Measurements from ENCODE around the gene PAPPA. TPM values are rescaled to one million over a fixed set of nuclear protein-coding genes. Genes with fewer than 3 reads are reported as not detected.

The PAPPA gene
- total and polyA plus RNA-seq, 11 donors = 0.23 to 8.5 (median 2.1) TPM

- peaks cover 0 to 9% (median 0%) of the 10 kb centered on the region in 12 donors for H3K4me1 ChIP-seq
- 65 to 85% (median 75%) methylated on average over 2 of the region's 2 CpGs for WGBS, 4 donors
These were observed 84.6 kb downstream of the PAPPA start for GRCh38 chr9:116238225-116238624.

GRCh38 chr9:116238776-116239340 is 85.3 kb downstream of the PAPPA start:
- 45 to 71% (median 59%) methylated on average over 1 of the region's 1 CpG for WGBS, 4 donors

More at GRCh38 chr9:116238225-116238624, 84.6 kb downstream of the PAPPA start:
- Histone ChIP-seq H3K27ac (no peak overlapping the region), H3K27me3 (no peaks in the 10 kb centered on the region), H3K9me3 (no peaks in the 10 kb centered on the region), H3K4me3 (no peak overlapping the region), H3K36me3 (no peaks in the 10 kb centered on the region)
- intact Hi-C loops (cut with DNase I) = no loop called here
- TF ChIP-seq CTCF (IDR thresholded peaks at IDR 0.05) = no peak
- TF ChIP-seq POLR2A (IDR thresholded peaks at IDR 0.05) = no peak
- ATAC-seq (peak in 1 of 4 donors; percentile 55), DNase-seq (no peak)

GRCh38 chr9:116243708-116244107 is 90.1 kb downstream of the PAPPA start:
- WGBS, 4 donors = 58 to 100% (median 84%) methylated on average over 1 of the region's 1 CpG
- Histone ChIP-seq H3K4me3 (no peak overlapping the region), H3K27me3 (no peaks in the 10 kb centered on the region), H3K36me3 (no peaks in the 10 kb centered on the region), H3K4me1 (no peaks in the 10 kb centered on the region), H3K27ac (no peak overlapping the region), H3K9me3 (no peaks in the 10 kb centered on the region)
- no peak for TF ChIP-seq CTCF (IDR thresholded peaks at IDR 0.05)
- no peak for TF ChIP-seq POLR2A (IDR thresholded peaks at IDR 0.05)
- no peak for DNase-seq
- intact Hi-C loops (cut with DNase I) = no loop called here
- ATAC-seq = no peak

More at GRCh38 chr9:116238776-116239340, 85.3 kb downstream of the PAPPA start:
- DNase-seq (no peak), ATAC-seq (no peak)
- H3K27ac ChIP-seq = no peak overlapping the region
- peaks cover 0 to 3% (median 0%) of the 10 kb centered on the region in 12 donors for H3K4me1 ChIP-seq
- H3K36me3 ChIP-seq = no peaks in the 10 kb centered on the region
- H3K27me3 ChIP-seq = no peaks in the 10 kb centered on the region
- no peak for TF ChIP-seq CTCF (IDR thresholded peaks at IDR 0.05)
- TF ChIP-seq POLR2A (IDR thresholded peaks at IDR 0.05) = no peak
- H3K9me3 ChIP-seq = no peaks in the 10 kb centered on the region
- H3K4me3 ChIP-seq = no peak overlapping the region
- intact Hi-C loops (cut with DNase I) = no loop called here

GRCh38 chr9:116247284-116247683 is 93.7 kb downstream of the PAPPA start:
- WGBS, 4 donors = 55 to 62% (median 61%) methylated on average over 1 of the region's 1 CpG
- TF ChIP-seq POLR2A (IDR thresholded peaks at IDR 0.05) = no peak
- no peak for TF ChIP-seq CTCF (IDR thresholded peaks at IDR 0.05)
- ATAC-seq (no peak), DNase-seq (no peak)
- no peaks in the 10 kb centered on the region for H3K27me3 ChIP-seq
- no peaks in the 10 kb centered on the region for H3K36me3 ChIP-seq
- intact Hi-C loops (cut with DNase I) = no loop called here
- H3K27ac ChIP-seq = no peak overlapping the region
- H3K4me1 ChIP-seq = no peaks in the 10 kb centered on the region
- no peaks in the 10 kb centered on the region for H3K9me3 ChIP-seq
- H3K4me3 ChIP-seq = no peak overlapping the region
